IMR-90 (cell line): ENCODE measurements around the gene UTF1. TPM values are rescaled to one million over a fixed set of nuclear protein-coding genes. Genes with fewer than 3 reads are reported as not detected.

ENCODE experiments used
- ATAC-seq: fragments of 200-7000 bp; cut with Tn5 transposase; 2 replicates; pipeline ENCODE4 v1.9.1; 2020; ENCODE audit warnings: low read depth, mild to moderate bottlenecking, moderate library complexity
- BruUV-seq: library from RNA; stranded (reverse); fragments of 400-500 nt; replicated peaks from 2 replicates; lab custom pipeline; 2021; lab: Mats Ljungman, UMichigan
- CTCF ChIA-PET: fragments of 300-600 bp; formaldehyde crosslinking; extraction: SDS; loops from one replicate; lab custom pipeline; 2021; ENCODE audit warnings: antibody characterized with exemption; lab: Yijun Ruan, JAX
- POLR2A ChIA-PET: fragments of 300-600 bp; sonication (Branson Sonifier 250); formaldehyde crosslinking; loops from one replicate; lab custom pipeline; 2022; ENCODE audit warnings: antibody characterized with exemption; ENCODE audit not compliant: unreplicated experiment; lab: Charles Lee
- DNase-seq: peaks from one replicate; pipeline ENCODE4 v3.0.0; 2013
- H2AFZ ChIP-seq: replicated peaks from 2 replicates; pipeline ENCODE3; 2013; ENCODE audit warnings: low read length, mild to moderate bottlenecking; ENCODE audit not compliant: poor library complexity
- H2AK5ac ChIP-seq: 2 replicates; pipeline ENCODE4 v1.6.1; 2013; ENCODE audit warnings: low read depth, low read length, inconsistent platforms
- H2AK9ac ChIP-seq: replicated peaks from 2 replicates; pipeline ENCODE3; 2013; ENCODE audit warnings: mild to moderate bottlenecking, low read depth, low read length, moderate library complexity; ENCODE audit not compliant: poor library complexity
- H2BK120ac ChIP-seq: 2 replicates; pipeline ENCODE4 v1.6.1; 2013; ENCODE audit warnings: low read depth, low read length, inconsistent platforms
- H2BK15ac ChIP-seq: 3 replicates; pipeline ENCODE4 v1.6.1; 2013; ENCODE audit warnings: low read depth, low read length, inconsistent platforms
- H2BK20ac ChIP-seq: 2 replicates; pipeline ENCODE4 v1.6.1; 2013; ENCODE audit warnings: low read depth, mild to moderate bottlenecking, inconsistent platforms, low read length, moderate library complexity
- H2BK5ac ChIP-seq: 2 replicates; pipeline ENCODE4 v1.6.1; 2013; ENCODE audit warnings: mild to moderate bottlenecking, low read depth, low read length, inconsistent platforms; ENCODE audit not compliant: poor library complexity, severe bottlenecking
- H3K14ac ChIP-seq: replicated peaks from 2 replicates; pipeline ENCODE4 v1.6.1; 2013; ENCODE audit warnings: low read depth, low read length, inconsistent platforms
- H3K18ac ChIP-seq: 2 replicates; pipeline ENCODE4 v1.6.1; 2013; ENCODE audit warnings: low read depth, low read length, control low read depth
- H3K23ac ChIP-seq: 2 replicates; pipeline ENCODE4 v1.6.1; 2013; ENCODE audit warnings: low read depth, low read length, inconsistent platforms
- H3K27ac ChIP-seq: 2 replicates; pipeline ENCODE4 v1.5.1; 2013; ENCODE audit warnings: mild to moderate bottlenecking, control low read depth, low read length; ENCODE audit not compliant: insufficient read depth
- H3K27me3 ChIP-seq: 2 replicates; pipeline ENCODE4 v1.6.1; 2013; ENCODE audit warnings: low read length; ENCODE audit not compliant: control insufficient read depth, insufficient read depth
- H3K36me3 ChIP-seq: 2 replicates; pipeline ENCODE4 v1.6.1; 2013; ENCODE audit warnings: low read length, mixed read lengths; ENCODE audit not compliant: control insufficient read depth, insufficient read depth
- H3K4ac ChIP-seq: 2 replicates; pipeline ENCODE4 v1.6.1; 2013; ENCODE audit warnings: low read depth, low read length, inconsistent platforms
- H3K4me1 ChIP-seq: 2 replicates; pipeline ENCODE4 v1.6.1; 2013; ENCODE audit warnings: low read length, mixed read lengths; ENCODE audit not compliant: control insufficient read depth, insufficient read depth
- H3K4me2 ChIP-seq: 2 replicates; pipeline ENCODE4 v1.6.1; 2013; ENCODE audit warnings: low read depth, mild to moderate bottlenecking, control low read depth, low read length, moderate library complexity
- H3K4me3 ChIP-seq: 2 replicates; pipeline ENCODE4 v1.5.1; 2013; ENCODE audit warnings: low read depth, mild to moderate bottlenecking, control low read depth, low read length, moderate library complexity; ENCODE audit not compliant: insufficient read depth
- H3K56ac ChIP-seq: 2 replicates; pipeline ENCODE4 v1.6.1; 2013; ENCODE audit warnings: low read length, inconsistent platforms; ENCODE audit not compliant: insufficient read depth; ENCODE audit errors: extremely low read depth
- H3K79me1 ChIP-seq, 2 experiments: 2 replicates each; pipeline ENCODE4 v1.6.1; 2013; ENCODE audit warnings: low read length in 2 of 2, inconsistent platforms in 1 of 2, low read depth in 1 of 2
- H3K9ac ChIP-seq: 2 replicates; pipeline ENCODE4 v1.6.1; 2013; ENCODE audit warnings: low read depth, low read length, control low read depth
- H3K9me1 ChIP-seq: 2 replicates; pipeline ENCODE4 v1.6.1; 2013; ENCODE audit warnings: low read length, inconsistent platforms; ENCODE audit not compliant: insufficient read depth
- H3K9me3 ChIP-seq: 2 replicates; pipeline ENCODE4 v1.6.1; 2013; ENCODE audit warnings: low read length; ENCODE audit not compliant: control insufficient read depth, insufficient read depth
- H4K20me1 ChIP-seq: 2 replicates; pipeline ENCODE4 v1.6.1; 2013; ENCODE audit warnings: low read length, inconsistent platforms; ENCODE audit not compliant: insufficient read depth
- H4K5ac ChIP-seq: 2 replicates; pipeline ENCODE4 v1.6.1; 2013; ENCODE audit warnings: mild to moderate bottlenecking, low read depth, low read length, control low read depth
- H4K8ac ChIP-seq, 2 experiments: 2 replicates each; pipeline ENCODE4 v1.6.1; 2013; ENCODE audit warnings: low read depth in 2 of 2, low read length in 2 of 2, control low read depth in 1 of 2, inconsistent platforms in 1 of 2
- H4K91ac ChIP-seq: 2 replicates; pipeline ENCODE4 v1.6.1; 2013; ENCODE audit warnings: low read depth, low read length, inconsistent platforms; ENCODE audit not compliant: insufficient read depth
- CEBPB ChIP-seq: IDR thresholded peaks from 2 replicates; pipeline ENCODE4 v1.6.1; 2012; ENCODE audit warnings: low read depth, low read length, improper control_type of control experiment
- ELK1 ChIP-seq: fragments of 150-350 bp; IDR thresholded peaks from 2 replicates; pipeline ENCODE4 v1.6.1; 2016; ENCODE audit warnings: low read depth, mild to moderate bottlenecking, low read length, moderate library complexity, borderline replicate concordance
- FOS ChIP-seq: fragments of 150-350 bp; IDR thresholded peaks from 2 replicates; pipeline ENCODE4 v1.6.1; 2016; ENCODE audit warnings: low read depth, low read length
- MAFK ChIP-seq: IDR thresholded peaks from 2 replicates; pipeline ENCODE4 v1.6.1; 2012; ENCODE audit warnings: low read depth, low read length, improper control_type of control experiment
- MAZ ChIP-seq: IDR thresholded peaks from 2 replicates; pipeline ENCODE4 v1.6.1; 2012; ENCODE audit warnings: low read depth, mild to moderate bottlenecking, low read length, improper control_type of control experiment, moderate library complexity, borderline replicate concordance
- MXI1 ChIP-seq: IDR thresholded peaks from 2 replicates; pipeline ENCODE4 v1.6.1; 2012; ENCODE audit warnings: low read depth, mild to moderate bottlenecking, low read length, moderate library complexity, borderline replicate concordance
- POLR2A ChIP-seq: IDR thresholded peaks from 2 replicates; pipeline ENCODE4 v1.6.1; 2012; ENCODE audit warnings: mild to moderate bottlenecking, low read depth, low read length
- RAD21 ChIP-seq: IDR thresholded peaks from 2 replicates; pipeline ENCODE4 v1.6.1; 2012; ENCODE audit warnings: low read length, improper control_type of control experiment
- RFX5 ChIP-seq: IDR thresholded peaks from 2 replicates; pipeline ENCODE4 v1.8.0; 2012; ENCODE audit warnings: low read depth, mild to moderate bottlenecking, low read length, moderate library complexity
- SMC3 ChIP-seq: fragments of 150-350 bp; IDR thresholded peaks from 2 replicates; pipeline ENCODE4 v1.6.1; 2016; ENCODE audit warnings: low read depth, mild to moderate bottlenecking, antibody characterized with exemption, low read length, moderate library complexity
- WGBS, 2 experiments: methylation state at CpG; one replicate each; pipeline versions ENCODE4 v1.1.5 to v1.1.7; 2013; ENCODE audit warnings: missing lambda C conversion rate in 2 of 2; ENCODE audit not compliant: insufficient read length in 1 of 2; ENCODE audit errors: extremely low coverage in 2 of 2; 5-methylcytosine and 5-hydroxymethylcytosine counted together
- dilution Hi-C: fragments of 300-500 bp; cut with HindIII; formaldehyde crosslinking; loops from one replicate; pipeline ENCODE4 v1.14.3; 2018; ENCODE audit warnings: low sequenced_read_pairs; ENCODE audit not compliant: unreplicated experiment
- in situ Hi-C: fragments of 300-500 bp; cut with MboI; formaldehyde crosslinking; loops from 3 replicates; pipeline ENCODE4 v1.14.3; 2019; ENCODE audit warnings: low sequenced_read_pairs, inconsistent platforms, mixed read lengths
- intact Hi-C: fragments of 100-400 bp; cut with micrococcal nuclease; formaldehyde crosslinking; loops from 2 replicates; pipeline ENCODE4 v1.10.0; 2022
- polyA plus RNA-seq, 3 experiments: library from polyadenylated mRNA; depleted of rRNA; stranded (reverse); fragments of >200 nt; gene quantifications; 2 replicates each; pipeline ENCODE4 v1.2.3, GENCODE V29; 2012; ENCODE audit warnings: low replicate concordance in 1 of 3
- total RNA-seq: library from RNA; depleted of rRNA; stranded (reverse); fragments of >200 nt; gene quantifications from 2 replicates; pipeline ENCODE4 v1.2.3, GENCODE V29; 2012
- TF ChIP-seq, protein P1 (sequence below): conservative IDR thresholded peaks from 2 replicates; pipeline ENCODE4 v1.5.1; 2012; ENCODE audit warnings: mild to moderate bottlenecking, low read depth, low read length, improper control_type of control experiment
- TF ChIP-seq, protein P2 (sequence below): fragments of 150-350 bp; IDR thresholded peaks from 2 replicates; pipeline ENCODE4 v1.6.1; 2017; ENCODE audit warnings: mild to moderate bottlenecking, antibody characterized with exemption, low read length, low read depth

UTF1 gene
- total and polyA plus RNA-seq, 2 of the 4 experiments (the other 2 are of a cell fraction), result not detected

GRCh38 chr10:133268532-133268931 is 38.5 kb downstream of the UTF1 start:
- no peak for DNase-seq
- no peak overlapping the region for H4K91ac ChIP-seq
- CTCF ChIA-PET, result no interaction called here
- H3K23ac ChIP-seq, result no peak overlapping the region
- dilution Hi-C loops, result no loop called here
- BruUV-seq, result no TSS peak
- in situ Hi-C loops, result loop anchor here (25.0 kb wide), 1 partner anchor 606 kb away; no protein-coding TSS in a partner anchor
- H3K36me3 ChIP-seq, result peaks cover 4% of the 10 kb centered on the region; the same call in 1 of the 2 replicates
- H3K14ac ChIP-seq, result no peak overlapping the region
- H3K4me1 ChIP-seq, result no peaks in the 10 kb centered on the region
- H3K9ac ChIP-seq, result no peak overlapping the region
- no peak for ATAC-seq
- H3K9me3 ChIP-seq, result no peaks in the 10 kb centered on the region
- no peak overlapping the region for H2AK9ac ChIP-seq
- no peak overlapping the region for H2BK20ac ChIP-seq
- H4K20me1 ChIP-seq, result no peaks in the 10 kb centered on the region
- no peaks in the 10 kb centered on the region for H3K9me1 ChIP-seq
- POLR2A ChIA-PET, result no interaction called here
- no peaks in the 10 kb centered on the region; the same call in 1 of the 2 replicates for H3K27me3 ChIP-seq
- no peak overlapping the region for H3K18ac ChIP-seq
- no peak overlapping the region for H2BK5ac ChIP-seq
- no peak overlapping the region for H2BK15ac ChIP-seq
- H4K8ac ChIP-seq, result no peak overlapping the region
- no peak overlapping the region for H2BK120ac ChIP-seq
- no peak overlapping the region for H3K4me2 ChIP-seq
- no peak overlapping the region for H3K4me3 ChIP-seq
- no peak overlapping the region for H2AFZ ChIP-seq
- intact Hi-C loops, result no loop called here
- H3K79me1 ChIP-seq, result no peaks in the 10 kb centered on the region
- no peak overlapping the region for H4K5ac ChIP-seq
- no peak overlapping the region for H2AK5ac ChIP-seq
- WGBS, 2 experiments, result 91% methylated on average over 11 of the region's 22 CpGs; no CpG with 5 or more reads in 1 of the 2 experiments
- H3K27ac ChIP-seq, result no peak overlapping the region
- H3K4ac ChIP-seq, result no peak overlapping the region
- no peak for TF ChIP-seq POLR2A
- no peak for TF ChIP-seq RAD21
- TF ChIP-seq MAZ, result no peak
- no peak for TF ChIP-seq RFX5
- TF ChIP-seq, protein P1, sequence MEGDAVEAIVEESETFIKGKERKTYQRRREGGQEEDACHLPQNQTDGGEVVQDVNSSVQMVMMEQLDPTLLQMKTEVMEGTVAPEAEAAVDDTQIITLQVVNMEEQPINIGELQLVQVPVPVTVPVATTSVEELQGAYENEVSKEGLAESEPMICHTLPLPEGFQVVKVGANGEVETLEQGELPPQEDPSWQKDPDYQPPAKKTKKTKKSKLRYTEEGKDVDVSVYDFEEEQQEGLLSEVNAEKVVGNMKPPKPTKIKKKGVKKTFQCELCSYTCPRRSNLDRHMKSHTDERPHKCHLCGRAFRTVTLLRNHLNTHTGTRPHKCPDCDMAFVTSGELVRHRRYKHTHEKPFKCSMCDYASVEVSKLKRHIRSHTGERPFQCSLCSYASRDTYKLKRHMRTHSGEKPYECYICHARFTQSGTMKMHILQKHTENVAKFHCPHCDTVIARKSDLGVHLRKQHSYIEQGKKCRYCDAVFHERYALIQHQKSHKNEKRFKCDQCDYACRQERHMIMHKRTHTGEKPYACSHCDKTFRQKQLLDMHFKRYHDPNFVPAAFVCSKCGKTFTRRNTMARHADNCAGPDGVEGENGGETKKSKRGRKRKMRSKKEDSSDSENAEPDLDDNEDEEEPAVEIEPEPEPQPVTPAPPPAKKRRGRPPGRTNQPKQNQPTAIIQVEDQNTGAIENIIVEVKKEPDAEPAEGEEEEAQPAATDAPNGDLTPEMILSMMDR, result no peak
- TF ChIP-seq, protein P2, sequence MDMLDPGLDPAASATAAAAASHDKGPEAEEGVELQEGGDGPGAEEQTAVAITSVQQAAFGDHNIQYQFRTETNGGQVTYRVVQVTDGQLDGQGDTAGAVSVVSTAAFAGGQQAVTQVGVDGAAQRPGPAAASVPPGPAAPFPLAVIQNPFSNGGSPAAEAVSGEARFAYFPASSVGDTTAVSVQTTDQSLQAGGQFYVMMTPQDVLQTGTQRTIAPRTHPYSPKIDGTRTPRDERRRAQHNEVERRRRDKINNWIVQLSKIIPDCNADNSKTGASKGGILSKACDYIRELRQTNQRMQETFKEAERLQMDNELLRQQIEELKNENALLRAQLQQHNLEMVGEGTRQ, result no peak
- no peak for TF ChIP-seq MAFK
- no peak for TF ChIP-seq FOS
- TF ChIP-seq SMC3, result no peak
- TF ChIP-seq CEBPB, result no peak
- TF ChIP-seq ELK1, result no peak
- no peak for TF ChIP-seq MXI1
- no peak overlapping the region for H3K56ac ChIP-seq
